T-helper 1 cell treated with Interleukin-12 subunit alpha and Interleukin-12 subunit beta and Interleukin-4 antibody, amounts not matched to agents 30 μg/mL and 1 μg/mL, for 36 hours (primary cell): ENCODE measurements around the gene AGXT.

Experiments used
- H3K27ac Mint-ChIP-seq: one replicate; pipeline ENCODE4 v1.8.0; 2021; ENCODE audit warnings: mild to moderate bottlenecking, mixed read lengths
- H3K27me3 Mint-ChIP-seq: one replicate; pipeline ENCODE4 v1.8.0; 2021; ENCODE audit warnings: low read depth, mixed read lengths
- H3K36me3 Mint-ChIP-seq: one replicate; pipeline ENCODE4 v1.8.0; 2021; ENCODE audit warnings: low read depth, mixed read lengths
- H3K4me1 Mint-ChIP-seq: one replicate; pipeline ENCODE4 v1.8.0; 2021; ENCODE audit warnings: low read depth, mixed read lengths
- H3K4me3 Mint-ChIP-seq: one replicate; pipeline ENCODE4 v1.8.0; 2021; ENCODE audit warnings: mild to moderate bottlenecking, moderate library complexity, mixed read lengths
- H3K9me3 Mint-ChIP-seq: one replicate; pipeline ENCODE4 v1.8.0; 2021; ENCODE audit warnings: mixed read lengths

AGXT gene

GRCh38 chr2:240925568-240926515 lies 57.2 kb downstream of the AGXT start:
- H3K4me3 Mint-ChIP-seq = no peak overlapping the region
- no peaks in the 10 kb centered on the region for H3K27me3 Mint-ChIP-seq
- H3K27ac Mint-ChIP-seq = no peak overlapping the region
- no peaks in the 10 kb centered on the region for H3K9me3 Mint-ChIP-seq
- no peaks in the 10 kb centered on the region for H3K4me1 Mint-ChIP-seq
- H3K36me3 Mint-ChIP-seq = no peaks in the 10 kb centered on the region

- H3K4me3 Mint-ChIP-seq = no peak overlapping the region
- no peaks in the 10 kb centered on the region for H3K9me3 Mint-ChIP-seq
- H3K36me3 Mint-ChIP-seq = no peaks in the 10 kb centered on the region
- H3K4me1 Mint-ChIP-seq = no peaks in the 10 kb centered on the region
- H3K27me3 Mint-ChIP-seq = no peaks in the 10 kb centered on the region
- H3K27ac Mint-ChIP-seq = no peak overlapping the region
Measured at GRCh38 chr2:240926516-240927389, 58.1 kb downstream of the AGXT start.

GRCh38 chr2:240927390-240927781 lies 58.8 kb downstream of the AGXT start:
- H3K4me1 Mint-ChIP-seq = no peaks in the 10 kb centered on the region
- H3K9me3 Mint-ChIP-seq = no peaks in the 10 kb centered on the region
- no peaks in the 10 kb centered on the region for H3K27me3 Mint-ChIP-seq
- no peaks in the 10 kb centered on the region for H3K36me3 Mint-ChIP-seq
- H3K27ac Mint-ChIP-seq = no peak overlapping the region
- H3K4me3 Mint-ChIP-seq = no peak overlapping the region

- H3K4me1 Mint-ChIP-seq = no peaks in the 10 kb centered on the region
- no peak overlapping the region for H3K27ac Mint-ChIP-seq
- H3K36me3 Mint-ChIP-seq = no peaks in the 10 kb centered on the region
- H3K4me3 Mint-ChIP-seq = no peak overlapping the region
- no peaks in the 10 kb centered on the region for H3K9me3 Mint-ChIP-seq
- no peaks in the 10 kb centered on the region for H3K27me3 Mint-ChIP-seq
Measured at GRCh38 chr2:240928476-240929363, 60.1 kb downstream of the AGXT start.

GRCh38 chr2:240929364-240930095 lies 60.9 kb downstream of the AGXT start:
- H3K27ac Mint-ChIP-seq = no peak overlapping the region
- H3K27me3 Mint-ChIP-seq = no peaks in the 10 kb centered on the region
- no peaks in the 10 kb centered on the region for H3K4me1 Mint-ChIP-seq
- no peaks in the 10 kb centered on the region for H3K9me3 Mint-ChIP-seq
- H3K4me3 Mint-ChIP-seq = no peak overlapping the region
- H3K36me3 Mint-ChIP-seq = no peaks in the 10 kb centered on the region
